G401.6 (cell line): Measurements from ENCODE around the gene EGR1.

Experiments used
- FAIRE-seq: peaks from 2 replicates; lab custom pipeline; 2012; peaks lifted over from hg19 to GRCh38; lab: Jason Lieb, UNC

EGR1 gene

DNA sequence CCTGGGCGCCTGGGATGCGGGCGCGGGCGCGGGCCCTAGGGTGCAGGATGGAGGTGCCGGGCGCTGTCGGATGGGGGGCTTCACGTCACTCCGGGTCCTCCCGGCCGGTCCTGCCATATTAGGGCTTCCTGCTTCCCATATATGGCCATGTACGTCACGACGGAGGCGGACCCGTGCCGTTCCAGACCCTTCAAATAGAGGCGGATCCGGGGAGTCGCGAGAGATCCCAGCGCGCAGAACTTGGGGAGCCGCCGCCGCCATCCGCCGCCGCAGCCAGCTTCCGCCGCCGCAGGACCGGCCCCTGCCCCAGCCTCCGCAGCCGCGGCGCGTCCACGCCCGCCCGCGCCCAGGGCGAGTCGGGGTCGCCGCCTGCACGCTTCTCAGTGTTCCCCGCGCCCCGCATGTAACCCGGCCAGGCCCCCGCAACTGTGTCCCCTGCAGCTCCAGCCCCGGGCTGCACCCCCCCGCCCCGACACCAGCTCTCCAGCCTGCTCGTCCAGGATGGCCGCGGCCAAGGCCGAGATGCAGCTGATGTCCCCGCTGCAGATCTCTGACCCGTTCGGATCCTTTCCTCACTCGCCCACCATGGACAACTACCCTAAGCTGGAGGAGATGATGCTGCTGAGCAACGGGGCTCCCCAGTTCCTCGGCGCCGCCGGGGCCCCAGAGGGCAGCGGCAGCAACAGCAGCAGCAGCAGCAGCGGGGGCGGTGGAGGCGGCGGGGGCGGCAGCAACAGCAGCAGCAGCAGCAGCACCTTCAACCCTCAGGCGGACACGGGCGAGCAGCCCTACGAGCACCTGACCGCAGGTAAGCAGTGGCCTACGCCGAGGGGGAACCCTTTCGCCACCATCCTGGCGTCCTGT, at the start of gene EGR1:
Gene EGR1 (plus strand): TSS at position 219 of the 864 bp plus-strand sequence. CDS start 283 bp downstream, at position 502.
- no peak for FAIRE-seq

DNA sequence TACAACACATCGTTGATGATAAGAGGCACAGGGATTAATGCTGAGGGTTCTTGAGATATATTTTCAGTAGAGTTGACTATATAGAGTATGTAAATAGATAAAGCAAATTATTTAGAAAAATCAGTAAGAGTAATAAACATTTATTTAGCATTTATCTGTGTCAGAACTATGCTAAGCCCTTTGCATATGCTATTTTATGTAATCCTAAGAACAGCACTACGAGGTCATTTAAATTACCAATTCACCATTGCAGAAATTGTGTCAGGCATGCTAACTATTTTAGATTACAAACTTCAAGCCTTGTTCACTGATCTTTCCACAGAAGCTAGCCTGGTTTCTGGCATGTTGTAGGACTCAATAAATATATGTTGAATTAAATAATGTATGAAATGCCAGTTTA, 46.8 kb upstream of the EGR1 start:
- FAIRE-seq: no peak

DNA sequence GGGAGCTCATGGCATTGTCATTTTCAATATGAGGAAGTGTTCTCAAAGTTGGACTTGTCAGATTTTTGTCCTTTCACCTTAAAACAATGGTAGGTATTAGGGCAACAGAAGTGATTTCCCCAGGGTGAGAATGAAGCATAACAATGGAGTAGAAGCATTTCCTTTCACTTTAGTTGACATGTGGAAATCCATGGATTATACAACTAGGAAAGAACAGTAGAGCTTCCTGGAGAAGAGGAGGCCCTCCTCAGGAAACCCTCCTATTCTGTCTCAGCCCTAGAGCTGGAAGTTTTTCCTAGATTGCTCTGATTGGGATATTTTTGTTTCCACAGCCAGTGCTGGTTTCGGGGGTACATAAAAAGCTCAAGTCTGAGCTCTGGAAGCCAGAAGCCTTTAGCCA, 40.2 kb upstream of the EGR1 start:
- FAIRE-seq: no peak

DNA sequence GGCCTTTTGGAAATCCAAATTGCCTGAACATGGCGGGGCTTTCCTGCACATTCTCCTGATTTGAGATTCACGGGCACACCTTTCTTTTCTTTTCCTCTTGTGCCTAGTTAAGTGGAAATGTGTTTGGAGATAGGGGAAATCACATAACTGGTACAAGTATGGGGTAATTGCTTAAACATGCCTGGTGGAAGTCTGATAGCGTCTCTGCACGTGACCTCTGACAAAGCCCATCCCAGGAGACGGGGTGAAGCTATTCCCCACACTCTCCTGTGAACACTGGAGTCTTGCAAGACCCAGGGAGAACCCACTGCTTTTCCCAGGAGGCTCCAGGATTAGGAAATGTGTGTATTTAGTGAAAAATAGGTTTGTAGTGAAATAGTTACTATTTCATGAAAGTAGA, 29.3 kb upstream of the EGR1 start:
- no peak for FAIRE-seq

DNA sequence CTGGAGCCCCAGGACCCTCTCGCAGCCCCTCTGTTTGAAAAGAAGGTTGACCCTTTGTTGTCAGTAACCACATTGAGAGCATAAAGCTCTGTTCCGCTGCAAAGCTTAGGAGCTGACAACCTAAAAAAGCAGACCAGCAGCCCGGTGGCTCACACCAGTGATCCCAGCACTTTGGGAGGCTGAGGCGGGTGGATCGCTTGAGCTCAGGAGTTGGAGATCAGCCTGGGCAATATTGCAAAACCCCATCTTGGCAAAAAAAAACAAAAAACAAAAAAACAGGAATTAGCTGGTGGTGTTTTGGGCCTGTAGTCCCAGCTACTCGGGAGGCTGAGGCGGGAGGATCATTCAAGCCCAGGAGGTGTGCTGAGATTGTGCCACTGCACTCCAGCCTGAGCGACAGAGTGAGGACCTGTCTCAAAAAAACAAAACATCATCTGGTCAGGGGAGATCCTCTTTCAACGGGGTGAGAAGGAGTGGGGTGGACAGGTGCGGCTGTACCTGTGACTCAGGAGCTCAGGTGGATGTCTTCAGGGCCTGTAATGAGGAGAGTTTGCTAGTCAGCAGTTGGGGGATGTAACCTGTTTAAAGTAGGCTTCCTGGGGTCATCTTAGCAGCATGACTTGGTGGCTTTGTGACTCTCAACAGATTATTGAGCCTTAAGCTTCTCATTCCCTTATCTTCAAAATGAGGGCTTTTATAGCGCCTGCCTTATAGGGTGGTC, 27.1 kb upstream of the EGR1 start:
- no peak for FAIRE-seq

DNA sequence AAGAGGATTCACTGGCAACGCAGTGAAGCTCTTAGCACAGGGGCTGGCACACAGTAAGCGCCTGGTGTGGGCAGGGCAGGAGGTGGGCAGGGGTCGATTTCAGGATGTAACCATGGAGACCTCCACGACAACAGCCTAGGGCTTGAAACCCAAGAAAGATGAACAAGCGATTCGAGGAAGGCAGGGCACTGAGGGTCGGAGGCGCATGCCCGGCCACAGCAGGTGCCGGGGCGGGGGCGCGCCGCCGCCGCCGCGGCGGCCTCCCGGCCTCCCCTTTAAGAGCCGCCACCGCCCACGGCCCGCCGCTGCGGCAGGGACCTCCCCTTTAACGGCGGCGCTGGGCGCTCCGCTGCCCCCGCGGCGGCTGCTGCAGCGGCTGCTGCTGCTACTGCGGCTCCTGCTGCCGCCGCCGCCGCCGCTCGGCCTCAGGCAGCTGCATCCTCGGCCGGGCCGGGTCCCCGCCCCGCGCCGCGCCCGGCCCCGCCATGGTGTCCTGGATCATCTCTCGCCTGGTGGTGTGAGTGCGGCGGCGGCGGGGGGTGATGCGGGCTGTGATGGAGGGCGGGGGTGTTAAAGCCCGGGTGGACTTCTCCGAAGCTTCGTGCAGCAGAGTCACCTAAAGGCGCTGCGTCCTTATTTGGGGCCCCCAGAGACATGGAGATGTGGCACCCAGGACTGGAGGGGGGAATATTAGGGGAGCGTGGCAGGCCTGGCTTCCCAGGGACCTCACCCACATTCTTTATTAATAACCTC, 26.4 kb upstream of the EGR1 start, which contains the start of gene REEP2:
Gene REEP2 (plus strand): TSS at position 334 of the 753 bp plus-strand sequence. CDS start 152 bp downstream, at position 486.
- no peak for FAIRE-seq

DNA sequence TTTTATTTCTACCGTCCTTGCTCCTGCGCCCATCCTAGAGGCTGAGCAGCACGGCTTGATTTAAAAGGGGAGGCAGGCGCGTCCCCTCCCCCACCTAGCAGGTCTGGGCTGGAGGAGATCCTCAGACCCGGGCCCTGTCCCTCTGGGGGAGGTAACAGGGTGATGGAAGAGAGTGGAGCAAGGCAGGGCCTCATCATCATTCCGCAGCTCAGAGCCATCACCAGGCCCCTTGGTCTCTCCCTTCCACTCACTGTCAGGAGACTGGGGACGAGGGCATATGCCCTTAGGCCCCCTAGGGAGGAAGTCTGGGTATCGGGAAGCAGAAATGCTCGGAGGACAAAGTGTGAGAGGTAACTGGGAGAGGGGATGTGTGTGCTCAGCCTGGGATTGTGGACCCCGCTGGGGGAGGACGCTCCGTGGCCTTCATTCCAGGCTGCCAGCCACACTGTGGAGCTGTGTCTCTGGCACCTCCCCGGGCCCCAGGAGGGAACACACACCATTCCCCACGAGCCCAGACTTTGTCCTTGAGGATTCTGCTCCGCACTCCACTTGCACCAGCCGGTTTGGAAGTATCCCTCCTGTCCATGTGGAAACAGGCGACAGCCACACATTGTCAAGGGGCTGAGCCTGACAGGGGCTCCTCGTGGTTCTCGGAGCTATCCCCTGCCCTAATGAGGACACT, 25.7 kb upstream of the EGR1 start:
- FAIRE-seq: no peak

DNA sequence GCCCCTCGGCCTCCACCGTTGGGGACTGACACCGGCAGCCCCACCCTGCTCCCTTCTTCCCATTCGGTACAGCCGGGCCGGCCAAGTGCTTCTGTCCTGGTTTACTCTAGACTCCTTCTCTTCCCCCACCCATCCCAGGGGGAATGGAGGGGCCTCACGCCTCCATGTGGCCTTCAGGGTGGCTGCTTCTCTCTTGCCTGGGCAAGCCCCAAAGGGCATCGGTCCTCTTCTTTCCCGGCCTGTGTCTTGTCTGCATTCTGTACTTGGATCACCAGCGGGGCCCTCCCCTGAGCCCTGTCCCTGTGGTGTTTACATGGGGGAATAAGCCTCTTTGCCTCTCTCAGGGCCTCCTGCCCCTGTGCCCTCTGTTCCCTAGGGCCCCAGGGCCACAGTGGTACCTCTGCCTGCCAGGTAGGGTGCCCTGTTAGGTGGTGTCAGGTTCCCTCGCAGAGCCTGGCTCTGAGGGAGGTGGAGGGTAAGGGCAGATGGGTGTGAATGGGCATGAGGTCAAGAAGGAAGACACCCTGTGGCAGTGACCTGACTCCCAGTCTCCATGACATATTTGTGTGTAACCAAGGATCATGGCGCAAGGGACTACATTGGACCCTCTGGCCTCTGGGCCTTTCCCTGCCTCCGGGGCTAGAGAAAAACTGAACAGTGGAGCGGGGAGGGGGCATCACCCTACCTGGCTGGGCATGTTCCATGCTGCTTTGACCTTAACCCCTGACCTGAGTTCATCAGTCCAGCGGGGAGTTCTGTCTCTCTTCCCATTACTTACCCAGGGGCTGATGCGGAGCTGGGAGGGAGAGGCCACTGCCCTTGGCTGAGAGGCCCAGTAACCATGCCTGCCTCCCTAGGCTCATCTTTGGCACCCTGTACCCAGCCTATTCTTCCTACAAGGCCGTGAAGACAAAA, 24.9 kb upstream of the EGR1 start:
- no peak for FAIRE-seq

DNA sequence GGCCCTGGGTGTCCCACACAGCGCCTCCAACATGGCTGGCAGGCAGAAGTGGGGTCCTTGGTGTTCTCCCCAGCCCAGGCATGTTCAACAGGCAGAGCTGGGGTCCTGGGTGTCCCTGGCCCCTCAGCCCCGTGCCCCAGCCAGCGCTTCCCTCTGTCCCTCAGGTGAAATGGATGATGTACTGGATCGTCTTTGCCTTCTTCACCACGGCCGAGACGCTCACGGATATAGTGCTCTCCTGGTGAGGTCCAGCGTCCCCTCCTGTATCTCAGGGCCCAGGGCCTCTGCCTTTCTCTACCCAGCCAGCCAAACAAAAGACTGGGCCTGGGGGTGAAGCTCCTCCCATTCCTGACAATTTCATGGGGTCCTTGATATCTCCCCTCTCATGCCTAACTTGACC, 24.1 kb upstream of the EGR1 start:
- no peak for FAIRE-seq

DNA sequence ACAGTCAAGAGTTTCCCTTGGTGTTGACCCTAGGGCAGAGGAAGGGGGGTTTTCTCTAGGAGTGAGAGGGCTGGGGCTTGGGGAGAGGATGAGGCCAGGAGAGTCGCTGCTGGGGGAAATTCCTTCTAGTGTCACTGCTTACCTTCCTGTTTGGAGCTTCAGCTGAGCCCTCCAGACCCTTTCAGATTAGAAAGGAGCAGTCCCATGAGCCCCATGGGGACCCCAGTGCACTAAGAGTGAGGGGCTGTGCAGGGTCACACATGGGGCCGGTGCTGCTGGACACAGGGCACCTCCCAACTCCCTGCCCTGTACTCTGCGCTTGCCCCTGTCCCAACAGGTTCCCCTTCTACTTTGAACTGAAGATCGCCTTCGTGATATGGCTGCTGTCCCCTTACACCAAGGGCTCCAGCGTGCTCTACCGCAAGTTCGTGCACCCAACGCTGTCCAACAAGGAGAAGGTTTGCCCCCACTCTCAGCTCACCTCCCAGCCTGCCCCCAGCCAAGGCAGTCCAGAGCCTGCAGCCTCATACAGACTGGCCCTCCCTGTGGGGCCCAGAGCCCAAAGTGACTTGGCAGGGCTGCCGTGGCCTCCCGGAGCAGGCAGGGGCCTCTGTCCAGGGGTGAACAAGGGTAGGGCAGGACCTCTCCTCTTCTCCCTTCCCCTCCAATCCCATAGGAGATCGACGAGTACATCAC, 21.1 kb upstream of the EGR1 start:
- FAIRE-seq: no peak

DNA sequence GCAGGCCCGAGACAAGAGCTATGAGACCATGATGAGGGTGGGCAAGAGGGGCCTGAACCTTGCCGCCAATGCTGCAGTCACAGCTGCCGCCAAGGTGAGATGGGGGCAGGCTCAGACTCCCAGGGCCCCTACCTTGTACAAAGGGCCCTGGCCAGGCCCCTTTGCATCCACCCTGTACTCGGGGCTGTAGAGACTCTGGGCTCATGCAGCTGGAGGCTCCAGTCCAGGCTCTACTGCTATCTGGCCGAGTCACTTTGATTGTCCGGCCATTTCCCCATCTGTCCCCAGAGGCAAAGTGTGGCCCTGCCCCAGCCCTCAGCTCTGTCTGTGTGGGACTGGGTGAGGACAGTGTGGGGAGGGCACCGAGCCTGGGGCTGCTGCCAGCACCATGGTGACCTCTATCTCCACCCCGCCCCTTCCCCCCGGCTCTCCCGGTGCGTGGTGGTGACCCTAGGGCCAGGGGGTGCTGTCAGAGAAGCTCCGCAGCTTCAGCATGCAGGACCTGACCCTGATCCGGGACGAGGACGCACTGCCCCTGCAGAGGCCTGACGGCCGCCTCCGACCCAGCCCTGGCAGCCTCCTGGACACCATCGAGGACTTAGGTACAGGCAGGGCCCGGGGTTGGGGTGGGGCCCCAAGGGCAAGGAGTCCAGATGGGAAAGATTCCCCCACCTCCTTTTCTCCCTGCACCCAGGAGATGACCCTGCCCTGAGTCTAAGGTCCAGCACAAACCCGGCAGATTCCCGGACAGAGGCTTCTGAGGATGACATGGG, 20.3 kb upstream of the EGR1 start:
- FAIRE-seq: no peak

DNA sequence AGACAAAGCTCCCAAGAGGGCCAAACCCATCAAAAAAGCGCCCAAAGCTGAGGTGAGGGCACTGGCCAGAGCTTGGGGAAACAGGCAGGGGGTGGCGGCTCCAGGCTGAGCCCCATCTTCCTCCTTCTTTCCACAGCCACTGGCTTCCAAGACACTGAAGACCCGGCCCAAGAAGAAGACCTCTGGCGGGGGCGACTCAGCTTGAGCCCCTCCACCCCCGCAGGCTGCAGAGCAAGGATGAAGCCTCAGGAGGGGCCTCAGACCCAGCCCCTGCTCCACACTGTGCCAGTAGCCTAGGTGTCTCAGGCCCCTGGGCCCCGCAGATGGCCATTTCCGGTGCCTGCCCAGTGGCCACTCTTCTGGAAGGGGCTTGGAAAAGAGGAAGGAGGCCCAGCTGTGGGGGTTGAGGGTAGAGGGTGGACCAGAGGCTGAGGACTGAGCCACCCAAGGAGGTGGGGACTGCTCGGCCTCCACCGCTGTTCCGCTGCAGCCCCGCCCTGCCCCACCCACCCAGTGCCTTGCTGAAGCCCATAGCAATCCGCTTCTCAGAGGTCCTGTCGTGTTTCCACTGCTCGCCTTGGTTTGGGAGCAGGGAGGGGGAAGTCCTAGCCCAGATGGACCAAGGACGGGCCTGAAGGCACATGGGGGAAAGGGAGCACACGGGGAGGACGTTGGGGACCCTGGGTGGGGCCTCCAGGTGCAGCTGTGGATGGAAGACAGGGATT, 19.6 kb upstream of the EGR1 start:
- FAIRE-seq: no peak

DNA sequence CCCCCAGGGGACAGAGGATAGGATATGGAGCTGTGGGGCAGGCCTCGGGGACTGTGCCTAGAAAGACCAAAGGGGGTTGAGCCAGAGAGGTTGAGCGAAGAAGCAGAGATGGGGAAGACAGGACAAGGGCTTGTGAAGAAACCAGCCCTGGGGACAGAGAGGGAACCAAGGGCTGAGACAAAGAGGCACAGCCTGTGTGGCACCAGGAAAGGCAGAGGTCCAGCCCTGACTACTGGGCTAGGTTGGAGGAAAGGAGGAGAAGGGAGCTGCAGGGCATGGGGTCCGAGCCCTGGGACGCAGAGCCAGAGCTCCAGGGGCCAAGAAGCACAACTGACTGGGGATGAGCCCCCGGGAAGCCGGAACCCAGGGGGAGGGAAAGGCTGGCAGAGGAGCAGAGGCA, 17.2 kb upstream of the EGR1 start:
- FAIRE-seq: no peak

DNA sequence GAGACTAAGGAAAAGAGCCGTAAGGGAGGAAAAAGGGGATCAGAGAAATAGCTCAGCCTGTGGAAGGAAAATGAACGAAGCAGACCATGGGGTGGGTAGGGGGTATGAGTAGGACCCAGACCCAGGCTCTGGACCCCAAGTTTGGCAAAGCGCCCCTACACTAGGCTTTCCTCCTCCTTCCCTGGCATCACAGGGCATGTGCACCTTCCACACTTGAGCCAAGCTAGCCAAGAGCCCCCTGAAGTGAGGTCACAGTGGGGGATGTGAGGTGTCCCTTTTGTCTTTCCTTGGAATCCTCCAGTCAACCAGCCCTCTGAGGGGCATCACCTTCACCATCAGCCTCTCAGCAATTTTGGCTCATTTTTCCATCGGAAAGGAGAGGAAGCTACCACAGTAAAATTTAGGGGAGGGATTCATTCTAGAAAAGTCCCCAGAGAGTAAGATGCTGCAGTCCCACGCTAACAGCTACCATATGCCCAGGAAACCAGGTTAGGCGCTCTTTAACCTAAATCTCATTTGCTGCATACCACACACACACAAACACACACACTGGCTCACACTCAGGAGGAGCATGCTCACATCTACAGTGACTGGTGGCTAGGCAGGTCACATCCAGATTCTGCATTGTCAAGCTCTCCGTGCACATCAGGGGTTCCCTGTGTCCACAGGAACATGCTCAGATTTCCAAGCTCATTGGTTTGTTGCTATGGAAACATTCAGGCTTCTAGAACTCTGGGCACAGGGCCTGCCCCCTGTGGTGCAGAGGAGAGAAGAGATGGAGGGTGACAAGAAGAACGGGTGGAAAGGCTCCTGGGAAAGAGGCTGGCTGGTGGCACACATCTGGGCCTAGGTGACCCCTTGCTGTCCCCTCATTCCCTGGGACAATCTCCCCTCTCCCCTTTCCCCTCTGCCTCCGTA, 16.5 kb upstream of the EGR1 start:
- FAIRE-seq: no peak

DNA sequence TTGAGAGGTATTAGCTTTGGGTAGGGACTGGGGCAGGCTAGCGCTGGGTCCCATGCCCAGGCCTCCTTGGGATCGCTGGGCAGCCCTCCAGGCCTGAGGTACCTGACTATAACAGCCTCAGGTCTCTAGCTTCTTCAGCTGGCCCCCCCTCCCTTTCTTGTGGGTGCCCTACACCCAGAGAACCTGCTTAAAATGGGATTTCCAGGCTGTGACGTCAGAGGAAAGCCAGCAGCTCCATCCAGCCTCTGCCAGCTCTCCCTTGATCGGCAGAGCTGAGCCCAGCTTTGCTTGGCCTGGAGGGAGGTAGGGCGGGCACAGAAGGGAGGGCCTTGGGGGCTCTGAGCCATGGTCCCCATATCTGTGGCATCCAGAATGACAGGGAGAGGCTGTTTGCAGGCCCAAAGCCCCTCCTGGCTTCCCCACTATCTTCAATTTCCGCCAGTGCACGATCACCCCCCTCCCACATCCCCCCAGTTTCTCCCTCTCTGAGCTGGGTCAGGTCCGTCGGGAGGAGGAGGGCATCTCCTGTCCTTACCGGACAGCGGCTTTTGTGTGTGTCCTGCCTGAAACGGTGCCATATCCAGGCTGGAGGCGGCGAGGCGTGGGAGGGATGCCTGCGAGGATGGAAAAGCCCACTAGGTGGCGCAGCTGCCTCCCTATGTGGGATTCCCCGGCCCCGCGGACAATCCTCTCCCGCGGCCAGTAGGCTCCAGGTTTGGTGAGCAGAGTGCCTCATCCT, 15.6 kb upstream of the EGR1 start:
- peak; percentile 93 for FAIRE-seq

DNA sequence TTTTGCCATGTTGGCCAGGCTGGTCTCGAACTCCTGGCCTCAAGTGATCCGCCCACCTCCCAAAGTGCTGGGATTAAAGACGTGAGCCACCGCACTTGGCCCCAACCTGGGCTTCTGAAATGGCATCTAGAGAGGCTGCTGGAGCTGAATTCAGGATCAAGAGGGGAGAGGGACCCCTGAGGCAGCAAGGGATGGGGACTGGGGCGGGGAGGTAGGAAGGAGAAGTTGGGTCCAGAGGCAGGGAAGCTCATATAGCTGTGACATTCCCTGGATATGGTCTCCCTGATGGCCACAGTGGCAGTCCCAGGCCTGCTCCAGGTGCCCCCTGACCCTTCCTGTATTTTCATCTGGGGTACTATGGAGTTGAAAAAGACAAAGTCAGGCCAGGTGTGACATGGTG, 14.3 kb upstream of the EGR1 start:
- no peak for FAIRE-seq

DNA sequence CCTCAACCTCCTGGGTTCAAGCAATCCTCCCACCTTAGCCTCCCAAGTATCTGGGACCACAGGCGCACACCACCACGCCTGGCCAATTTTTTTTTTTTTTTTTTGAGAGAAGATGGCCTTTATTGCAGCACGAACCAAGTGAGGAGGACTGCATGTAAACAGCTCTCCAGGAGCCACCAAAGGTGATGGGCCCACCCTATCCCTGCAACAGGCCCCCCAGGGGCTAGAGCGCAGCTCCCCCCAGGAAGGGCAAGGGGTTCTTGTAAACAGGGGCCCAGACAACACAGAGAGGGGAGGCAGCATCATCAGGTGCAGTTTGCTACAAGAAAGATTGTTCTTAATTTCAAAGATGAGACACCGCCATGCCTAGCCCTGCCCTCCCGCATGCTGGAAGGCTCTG, 12.6 kb upstream of the EGR1 start:
- no peak for FAIRE-seq
